HEK293 (cell line): ENCODE measurements around the gene DUOX1.

Source experiments
- CTCF ChIP-seq: fragments of 450-650 bp; formaldehyde crosslinking; IDR thresholded peaks from 2 replicates; pipeline ENCODE4 v1.5.1; 2016; ENCODE audit warnings: missing biosample characterization, missing genetic modification characterization
- MZF1 ChIP-seq: fragments of 450-650 bp; formaldehyde crosslinking; IDR thresholded peaks from 2 replicates; pipeline ENCODE4 v1.5.1; 2017; ENCODE audit warnings: missing biosample characterization, missing genetic modification characterization, borderline replicate concordance
- PBX3 ChIP-seq: sonication (generic); formaldehyde crosslinking; IDR thresholded peaks from 2 replicates; pipeline ENCODE4 v1.8.1; 2022; ENCODE audit warnings: mild to moderate bottlenecking, moderate library complexity, missing genetic modification reagents
- REST ChIP-seq: fragments of 450-650 bp; formaldehyde crosslinking; IDR thresholded peaks from 2 replicates; pipeline ENCODE4 v1.5.1; 2016; ENCODE audit warnings: missing biosample characterization, missing genetic modification characterization
- SETDB1 ChIP-seq: IDR thresholded peaks from one replicate; pipeline ENCODE4 v1.6.1; 2017; ENCODE audit warnings: mild to moderate bottlenecking, low read length, moderate library complexity, mixed read lengths; ENCODE audit not compliant: insufficient read length
- TCF7L2 ChIP-seq: IDR thresholded peaks from 2 replicates; pipeline ENCODE4 v1.6.1; 2011; ENCODE audit warnings: low read depth, mild to moderate bottlenecking, inconsistent platforms, low read length, moderate library complexity, borderline replicate concordance
- ZNF24 ChIP-seq: fragments of 450-650 bp; formaldehyde crosslinking; IDR thresholded peaks from 2 replicates; pipeline ENCODE4 v1.5.1; 2016; ENCODE audit warnings: missing biosample characterization, missing genetic modification characterization
- ZNF558 ChIP-seq: fragments of 450-650 bp; formaldehyde crosslinking; IDR thresholded peaks from 2 replicates; pipeline ENCODE4 v1.5.1; 2016; ENCODE audit warnings: missing biosample characterization, missing genetic modification characterization
- ZNF624 ChIP-seq: fragments of 450-650 bp; formaldehyde crosslinking; IDR thresholded peaks from 2 replicates; pipeline ENCODE4 v1.5.1; 2017; ENCODE audit warnings: missing biosample characterization, missing genetic modification characterization
- ZNF830 ChIP-seq: fragments of 450-650 bp; IDR thresholded peaks from 2 replicates; pipeline ENCODE4 v1.5.0; 2018; ENCODE audit warnings: missing biosample characterization, missing genetic modification characterization, low read depth, mild to moderate bottlenecking, moderate library complexity

GRCh38 chr15:45131510-45131909 is 1.7 kb downstream of the DUOX1 start:
- TF ChIP-seq ZNF830 (no peak), REST (tag by site-specific recombination) (no peak), CTCF (tag by site-specific recombination) (no peak), PBX3 (no peak), SETDB1 (no peak), ZNF24 (tag by site-specific recombination) (no peak), TCF7L2 (no peak), ZNF624 (tag by site-specific recombination) (no peak), MZF1 (tag by site-specific recombination) (no peak), ZNF558 (tag by site-specific recombination) (no peak)
